Vagina (tissue), 2 donors: ENCODE results near the gene PRUNE2.

Source experiments
- CTCF ChIP-seq, 3 experiments: fragments of 450-650 bp in 2 of 3; fragments of 200-600 bp in 1 of 3; sonication (generic) in 1 of 3; IDR thresholded peaks; one replicate each; pipeline ENCODE4 v1.5.1; 2017 to 2019; ENCODE audit warnings: antibody characterized with exemption in 3 of 3, mild to moderate bottlenecking in 2 of 3, moderate library complexity in 2 of 3
- POLR2A ChIP-seq, 2 donors: fragments of 450-650 bp; IDR thresholded peaks; one replicate each; pipeline ENCODE4 v1.6.1; 2017; ENCODE audit warnings: antibody characterized with exemption in 2 of 2, mild to moderate bottlenecking in 2 of 2, moderate library complexity in 2 of 2
- POLR2AphosphoS5 ChIP-seq, 2 donors: sonication (generic); formaldehyde crosslinking; IDR thresholded peaks; one replicate each; pipeline ENCODE4 v1.9.0; 2017; ENCODE audit warnings: antibody characterized with exemption in 2 of 2, mild to moderate bottlenecking in 2 of 2, low read depth in 1 of 2; ENCODE audit not compliant: insufficient read depth in 1 of 2

- TF ChIP-seq POLR2A (IDR thresholded peaks at IDR 0.05), result no peak
- TF ChIP-seq CTCF (IDR thresholded peaks at IDR 0.05), result no peak
- TF ChIP-seq POLR2AphosphoS5 (IDR thresholded peaks at IDR 0.05; ENCODE audit: insufficient read depth in 1 of 2, low read depth in 1 of 2), result no peak
Measured at GRCh38 chr9:76692458-76693129, 213.3 kb downstream of the PRUNE2 start.
